H54 (cell line): ENCODE data around the gene SETDB2.

Experiments
- DNase-seq: peaks from one replicate; pipeline ENCODE4 v3.0.0; 2011; ENCODE audit warnings: low spot score, mixed read lengths; ENCODE audit not compliant: insufficient read length
- FAIRE-seq: peaks from 3 replicates; lab custom pipeline; 2011; peaks lifted over from hg19 to GRCh38; lab: Jason Lieb, UNC
- POLR2A ChIP-seq: IDR thresholded peaks from 2 replicates; pipeline ENCODE4 v1.6.1; 2011; ENCODE audit warnings: low read depth, mild to moderate bottlenecking, low read length

The SETDB2 gene

DNA sequence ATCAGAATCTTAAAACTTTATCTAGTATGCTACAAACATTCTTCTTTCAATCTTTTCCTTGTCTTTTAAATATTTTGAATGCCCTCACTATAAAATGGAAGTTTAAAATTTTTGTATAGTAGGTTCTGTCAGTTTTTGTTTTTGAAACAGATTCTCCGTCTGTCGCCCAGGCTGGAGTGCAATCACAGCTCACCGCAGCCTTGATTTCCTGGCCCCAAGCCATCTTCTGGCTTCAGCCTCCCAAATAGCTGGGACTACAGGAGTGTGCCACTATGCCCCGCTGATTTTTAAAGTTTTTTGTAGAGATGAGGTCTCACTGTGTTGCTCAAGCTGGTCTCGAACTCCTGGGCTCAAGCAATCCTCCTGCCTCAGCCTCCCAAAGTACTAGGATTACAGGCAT is 72.4 kb downstream of the SETDB2 start:
- no peak for TF ChIP-seq POLR2A
- DNase-seq, result no peak
- FAIRE-seq, result no peak

DNA sequence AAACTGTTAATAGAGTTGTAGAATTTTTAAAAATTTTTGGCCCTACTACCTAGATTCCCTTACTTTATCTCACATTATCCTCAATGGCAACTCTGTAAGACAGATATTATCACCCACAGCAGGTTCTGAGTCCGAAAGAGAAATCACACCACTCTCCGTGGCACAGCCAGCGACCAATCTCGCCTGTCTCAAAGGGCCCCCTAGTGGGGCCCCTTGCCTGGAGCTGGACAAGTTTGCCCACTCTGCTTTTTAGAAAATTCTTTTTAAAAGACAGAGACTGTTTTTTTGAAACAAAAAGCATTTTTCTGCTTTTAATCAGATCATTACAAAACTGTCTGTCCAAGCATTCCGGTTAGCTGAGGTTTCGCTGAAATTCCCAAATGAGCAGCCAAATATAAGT is 73.4 kb downstream of the SETDB2 start:
- no peak for DNase-seq
- FAIRE-seq, result no peak
- TF ChIP-seq POLR2A, result no peak

DNA sequence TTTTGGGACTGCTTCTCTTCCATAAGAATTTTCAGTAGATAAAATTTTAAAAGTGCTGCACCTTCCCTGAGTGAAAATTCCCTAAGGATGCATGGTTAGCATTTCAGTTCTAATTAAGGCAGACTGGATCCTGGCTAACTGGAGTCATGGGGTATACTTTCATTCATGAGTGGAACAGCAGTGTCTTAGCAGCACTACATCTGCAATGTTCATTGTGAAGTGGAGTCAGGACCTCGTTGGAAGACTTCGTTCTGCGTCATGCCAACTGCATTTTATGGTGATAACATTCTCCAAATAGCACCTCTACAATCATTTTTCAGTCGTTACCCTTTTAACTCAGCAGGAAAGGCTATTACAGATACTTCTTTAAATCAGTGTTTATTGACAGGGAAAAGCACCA is 77.2 kb downstream of the SETDB2 start:
- no peak for DNase-seq
- FAIRE-seq, result no peak
- no peak for TF ChIP-seq POLR2A

DNA sequence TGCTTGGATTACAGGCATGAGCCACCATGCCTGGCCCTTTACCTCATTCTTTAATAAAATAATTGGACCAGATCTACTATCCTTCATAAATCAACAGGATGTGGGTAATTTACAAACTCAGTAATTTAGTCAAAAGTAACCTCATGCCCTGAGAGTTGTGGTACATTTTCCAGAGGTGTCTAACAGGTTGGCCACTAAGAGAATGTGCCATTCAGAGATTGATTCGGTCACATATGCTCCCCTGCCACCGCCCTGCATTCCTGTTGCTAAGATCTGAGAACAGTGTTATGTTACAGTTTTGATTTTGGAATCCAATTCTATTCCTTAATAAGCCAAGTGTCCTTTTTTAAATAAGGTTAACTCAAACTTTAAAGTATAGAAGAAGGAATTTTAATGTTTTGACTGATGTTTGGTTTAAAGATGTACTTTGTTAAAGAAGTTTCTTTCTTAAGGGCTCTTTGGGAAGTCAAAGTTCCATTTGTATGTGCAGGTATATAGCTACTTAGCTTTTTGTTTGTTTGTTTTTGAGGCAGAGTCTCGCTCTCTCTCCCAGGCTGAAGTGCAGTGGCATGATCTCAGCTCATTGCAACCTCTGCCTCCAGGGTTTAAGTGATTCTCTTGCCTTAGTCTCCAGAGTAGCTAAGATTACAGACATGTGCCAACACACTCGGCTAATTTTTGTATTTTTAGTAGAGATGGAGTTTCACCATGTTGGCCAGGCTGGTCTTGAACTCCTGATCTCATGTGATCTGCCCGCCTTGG is 80.8 kb downstream of the SETDB2 start:
- FAIRE-seq (no peak), DNase-seq (no peak)
- TF ChIP-seq POLR2A, result no peak

DNA sequence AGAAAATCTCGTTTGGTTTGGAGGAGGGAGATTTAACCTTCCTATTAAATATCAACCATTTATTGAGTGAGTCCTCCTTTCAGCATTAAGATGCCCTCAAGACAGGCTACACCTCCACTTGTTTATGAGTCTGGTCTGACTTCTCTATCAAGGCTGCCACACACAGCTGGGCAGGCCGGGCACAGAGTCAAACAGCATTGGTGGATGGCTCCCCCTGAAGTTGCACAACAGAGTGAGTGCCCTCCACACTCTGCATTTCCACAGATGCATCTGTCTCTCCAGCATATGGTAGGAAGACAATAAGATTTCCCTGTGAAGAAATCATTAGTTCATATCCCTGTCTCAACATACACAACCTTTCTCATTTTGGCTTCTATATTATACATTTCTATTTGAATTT is 83.0 kb downstream of the SETDB2 start:
- DNase-seq (no peak), FAIRE-seq (no peak)
- no peak for TF ChIP-seq POLR2A

DNA sequence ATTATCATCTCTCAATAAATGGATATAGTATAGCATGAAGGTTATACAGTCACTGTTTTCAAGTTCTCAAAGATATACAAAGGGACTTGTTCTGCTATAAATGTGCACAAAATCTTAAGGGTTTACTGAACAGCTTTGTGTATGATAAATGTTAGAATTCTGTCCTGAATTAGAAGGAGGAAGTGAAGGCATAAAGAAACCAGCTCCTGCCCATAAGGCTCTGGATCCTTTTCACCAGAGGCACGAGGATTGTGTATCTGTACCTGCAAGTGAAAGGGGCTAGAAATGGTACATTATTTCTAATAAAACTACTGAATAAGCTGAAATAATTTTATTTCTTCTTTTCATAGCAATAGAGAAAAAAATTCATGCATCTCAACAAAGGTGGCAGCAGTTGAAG is 84.1 kb downstream of the SETDB2 start:
- FAIRE-seq, result no peak
- no peak for DNase-seq
- no peak for TF ChIP-seq POLR2A

DNA sequence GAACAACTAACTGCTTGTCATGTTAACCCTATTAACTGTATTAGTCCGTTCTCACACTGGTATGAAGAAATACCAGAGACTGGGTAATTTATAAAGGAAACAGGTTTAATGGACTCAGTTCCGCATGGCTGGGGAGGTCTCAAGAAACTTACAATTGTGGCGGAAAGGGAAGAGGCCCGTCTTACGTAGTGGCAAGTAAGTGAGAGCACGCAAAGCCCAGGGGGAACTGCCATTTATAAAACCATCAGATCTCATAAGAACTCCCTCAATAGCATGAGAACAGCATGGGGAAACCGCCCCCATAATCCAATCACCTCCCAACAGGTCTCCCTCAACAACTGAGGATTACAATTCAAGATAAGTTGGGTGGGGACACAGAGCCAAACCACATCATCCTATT is 86.4 kb downstream of the SETDB2 start:
- DNase-seq (no peak), FAIRE-seq (no peak)
- no peak for TF ChIP-seq POLR2A

DNA sequence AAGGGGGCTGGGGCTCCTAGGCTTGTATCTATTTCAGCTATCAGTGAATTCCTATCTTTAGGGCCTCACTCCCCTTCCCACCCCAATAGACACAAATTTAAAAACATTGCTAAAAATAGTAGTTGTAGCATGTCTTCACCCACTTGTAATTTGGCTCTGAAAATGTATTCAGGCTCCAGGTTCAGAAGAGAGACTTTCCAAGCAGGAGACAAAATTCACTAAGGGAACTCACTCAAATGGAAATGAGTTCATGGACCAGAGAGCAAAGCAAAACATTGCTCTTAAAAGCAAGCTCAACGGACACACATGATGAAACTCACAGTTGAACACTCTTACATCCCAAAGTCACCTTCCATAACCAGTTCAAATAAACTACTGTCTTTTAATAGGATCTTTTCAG is 88.5 kb downstream of the SETDB2 start:
- TF ChIP-seq POLR2A, result no peak
- FAIRE-seq, result no peak

DNA sequence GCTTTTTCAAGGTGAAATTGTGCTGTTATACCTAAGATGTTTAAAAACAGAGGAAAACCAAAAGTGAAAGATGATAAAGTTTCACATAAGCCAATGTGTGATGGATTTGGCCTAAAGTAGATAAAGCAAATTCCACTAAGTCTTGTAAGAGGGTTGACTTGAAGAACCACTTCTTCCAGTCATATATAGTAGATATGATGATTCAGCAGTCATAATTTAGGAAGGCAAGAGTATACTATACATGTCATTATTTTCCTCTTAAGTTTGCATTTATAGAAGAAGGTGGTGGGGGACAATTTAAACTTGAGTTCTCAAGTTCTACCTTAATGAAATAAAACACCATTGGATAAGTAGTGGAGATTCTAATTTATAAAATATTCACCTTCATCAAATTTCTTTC is 88.9 kb downstream of the SETDB2 start:
- DNase-seq, result no peak
- no peak for TF ChIP-seq POLR2A
- no peak for FAIRE-seq

More for the DNA sequence above, 88.5 kb downstream of the SETDB2 start:
- no peak for DNase-seq

DNA sequence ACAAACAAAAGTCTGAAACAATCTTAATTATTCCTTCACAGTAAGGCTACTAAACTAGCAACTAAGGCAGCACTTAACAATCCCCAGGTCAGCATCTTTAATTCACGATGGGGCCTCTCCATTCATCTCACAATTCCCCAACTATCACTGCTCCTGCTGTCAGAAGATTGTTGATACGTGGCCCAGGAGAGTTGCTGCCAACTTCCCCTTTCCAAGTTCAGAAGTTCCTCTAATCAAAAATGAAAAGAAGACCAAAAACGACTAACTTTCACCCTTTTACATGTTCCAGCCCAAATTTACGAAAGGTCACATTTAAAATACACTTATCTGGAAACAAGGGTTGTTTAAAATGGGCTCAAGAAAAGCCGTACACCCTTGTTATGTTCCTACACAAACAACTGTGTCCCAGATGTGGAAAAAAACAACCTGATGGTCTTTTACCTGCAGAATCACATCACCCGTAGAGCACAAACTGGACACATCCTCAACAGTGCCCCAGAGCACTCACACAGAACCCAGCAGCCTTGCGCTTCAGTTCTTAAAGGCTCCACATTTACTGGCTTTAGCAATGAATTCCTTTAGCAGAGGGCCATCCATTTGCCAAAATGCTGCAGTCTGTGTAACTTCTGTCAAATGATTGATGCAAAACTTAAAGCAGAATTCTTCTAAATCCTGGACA is 89.7 kb downstream of the SETDB2 start:
- DNase-seq (no peak), FAIRE-seq (no peak)
- TF ChIP-seq POLR2A, result no peak

DNA sequence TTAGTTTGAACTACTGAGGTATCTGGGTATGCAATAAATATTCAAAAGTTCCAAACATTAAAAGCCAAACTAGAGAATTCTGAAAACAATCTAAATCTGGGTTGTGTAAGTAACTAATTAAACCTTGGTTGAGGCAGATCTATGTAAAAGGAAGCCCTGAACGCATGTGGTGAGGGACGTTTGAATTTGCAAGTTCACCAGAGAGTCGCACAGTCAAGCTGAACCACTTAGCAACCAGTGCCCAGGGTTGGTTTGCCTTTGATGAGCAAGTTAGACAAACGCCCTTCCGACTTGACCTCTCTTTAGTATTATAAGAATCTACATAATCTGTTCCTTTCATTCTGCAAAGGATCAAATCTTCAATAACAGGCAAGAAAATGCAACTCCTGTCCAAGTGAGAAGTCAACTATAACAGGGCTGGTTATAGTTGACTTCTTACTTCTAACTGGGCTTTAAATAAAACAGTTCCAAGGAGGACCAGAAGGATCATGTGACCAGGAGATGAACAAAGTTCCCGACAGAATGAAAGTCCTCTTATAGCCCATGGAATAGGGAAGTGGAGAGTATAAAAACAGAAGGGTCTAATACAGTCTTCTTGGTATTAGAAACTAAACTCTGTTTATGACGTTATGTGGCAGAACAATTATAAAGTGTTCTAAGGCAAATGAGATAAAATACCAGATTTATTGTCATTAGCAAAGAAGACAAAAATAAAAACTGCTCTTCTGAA is 92.2 kb downstream of the SETDB2 start:
- no peak for FAIRE-seq
- no peak for TF ChIP-seq POLR2A
- no peak for DNase-seq

DNA sequence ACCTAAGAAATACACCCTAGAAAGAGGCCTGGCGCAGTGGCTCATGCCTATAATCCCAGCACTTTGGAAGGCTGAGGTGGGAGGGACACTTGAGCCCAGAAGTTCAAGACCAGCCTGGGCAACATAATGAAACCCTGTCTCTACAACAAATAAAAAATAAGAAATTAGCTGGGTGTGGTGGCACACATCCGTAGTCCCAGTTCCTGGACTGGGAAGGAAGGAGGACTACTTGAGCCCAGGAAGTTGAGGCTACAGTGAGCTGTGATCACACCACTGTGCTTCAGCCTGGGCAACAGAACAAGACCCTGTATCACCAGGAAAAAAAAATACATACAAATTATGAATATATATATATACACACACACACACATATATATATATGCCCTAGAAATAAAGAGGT is 94.3 kb downstream of the SETDB2 start:
- no peak for TF ChIP-seq POLR2A
- no peak for FAIRE-seq
- DNase-seq, result no peak

DNA sequence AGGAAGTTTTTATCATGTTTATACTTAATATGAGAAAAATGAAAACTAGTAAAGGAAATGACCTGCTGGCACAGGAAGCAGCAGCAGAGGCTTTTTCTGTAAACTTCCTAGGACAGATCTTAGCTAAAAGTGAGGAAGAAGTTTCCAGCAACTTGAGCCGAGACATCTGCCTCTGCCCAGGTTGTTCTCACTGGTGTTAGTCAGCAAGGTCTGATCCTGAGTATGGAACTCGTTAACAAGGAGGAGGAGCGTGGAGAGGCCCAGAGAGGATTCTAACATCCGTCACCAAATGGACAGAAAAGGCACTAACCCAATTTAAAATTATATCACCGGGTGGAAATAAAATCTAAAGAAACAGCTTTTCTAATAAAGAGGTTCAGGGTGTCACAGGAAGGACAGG is 95.2 kb downstream of the SETDB2 start:
- DNase-seq, result no peak
- TF ChIP-seq POLR2A, result no peak
- no peak for FAIRE-seq

DNA sequence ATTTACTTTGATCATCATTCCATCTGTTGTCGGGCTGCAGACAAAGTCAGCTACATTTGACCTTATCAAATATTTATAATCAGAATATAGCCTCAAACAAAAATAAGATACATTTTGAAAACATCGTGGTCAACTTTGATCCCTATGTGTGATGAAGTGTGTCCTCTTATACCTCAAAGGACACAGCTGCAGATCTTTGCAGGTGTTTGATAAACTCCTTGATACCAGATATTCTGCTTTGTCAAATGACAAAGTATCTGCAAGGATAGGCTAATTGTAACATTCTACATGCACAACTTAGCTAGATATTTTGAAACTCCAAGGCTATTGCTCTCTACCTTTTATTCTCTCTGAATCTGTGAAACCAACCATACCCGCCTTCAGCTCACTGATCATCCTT is 95.7 kb downstream of the SETDB2 start:
- FAIRE-seq (no peak), DNase-seq (no peak)
- no peak for TF ChIP-seq POLR2A
